NCI-H1105 treated with DMSO at 0.1 percent for 48 hours (cell line): ENCODE results near the gene PCSK5.
"Not testable (repeated sequence)": the region's sequence is repeated elsewhere in the genome, so short reads cannot be mapped to it uniquely, and the experiment has no call there.

ENCODE experiments used
- DNase-seq: peaks from one replicate; lab custom pipeline; 2025; lab: John Stamatoyannopoulos, UW

PCSK5 gene

DNA sequence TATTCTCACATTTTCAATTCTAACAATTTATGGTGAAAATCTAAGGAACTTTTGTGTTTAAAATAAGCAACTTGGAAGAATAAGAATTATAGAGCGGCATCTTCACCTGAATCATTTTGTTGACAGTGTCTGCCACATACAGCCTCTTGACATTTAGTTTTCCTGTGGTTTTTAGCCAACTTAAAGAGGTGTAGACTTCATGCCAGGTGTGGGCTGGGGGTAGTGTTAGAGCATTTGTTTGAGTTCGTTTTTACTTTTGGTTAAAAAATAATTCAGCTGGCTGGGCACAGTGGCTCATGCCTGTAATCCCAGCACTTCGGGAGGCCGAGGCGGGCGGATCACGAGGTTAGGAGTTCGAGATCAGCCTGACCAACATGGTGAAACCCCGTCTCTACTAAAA is 72.8 kb downstream of the PCSK5 start:
- DNase-seq: not testable (repeated sequence)

DNA sequence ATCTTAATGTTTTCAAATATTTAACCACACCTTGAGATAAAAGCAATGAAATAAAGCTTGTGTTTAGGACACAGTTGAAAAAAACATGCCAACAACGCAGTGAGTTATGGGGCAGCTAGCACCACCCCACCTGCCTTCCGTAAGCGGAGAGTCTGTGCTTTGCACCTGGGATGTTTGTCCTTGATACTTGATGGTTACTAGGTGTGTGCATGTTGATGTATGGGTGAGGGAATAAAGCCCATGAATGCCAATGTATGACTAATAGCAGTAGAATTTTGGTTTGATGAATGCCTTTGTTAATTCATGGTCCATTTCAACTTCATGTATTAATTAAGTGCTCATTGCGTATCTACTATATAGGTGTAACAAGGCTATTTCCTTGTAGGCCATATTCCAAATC is 74.0 kb downstream of the PCSK5 start:
- DNase-seq: no peak

DNA sequence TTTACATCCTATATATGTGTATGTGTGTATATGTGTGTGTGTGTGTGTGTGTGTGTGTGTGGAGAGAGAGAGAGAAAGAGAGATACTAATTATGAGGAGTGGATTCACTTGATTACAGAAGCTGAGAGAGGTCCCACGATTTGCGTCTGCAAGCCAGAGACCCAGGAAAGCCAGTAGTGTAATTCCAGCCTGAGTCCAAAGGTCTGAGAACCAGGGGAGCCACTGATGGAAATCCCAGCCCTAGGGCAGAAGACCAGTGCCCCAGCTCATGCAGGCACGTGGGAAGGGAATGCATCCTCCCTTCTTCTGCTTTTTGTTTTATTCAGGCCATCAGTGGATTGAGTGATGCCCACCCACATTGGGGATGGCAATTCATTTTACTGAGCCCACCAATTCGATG is 74.8 kb downstream of the PCSK5 start:
- DNase-seq: no peak

- DNase-seq: no peak
Observed at GRCh38 chr9:75967556-75967955, 77.1 kb downstream of the PCSK5 start.

DNA sequence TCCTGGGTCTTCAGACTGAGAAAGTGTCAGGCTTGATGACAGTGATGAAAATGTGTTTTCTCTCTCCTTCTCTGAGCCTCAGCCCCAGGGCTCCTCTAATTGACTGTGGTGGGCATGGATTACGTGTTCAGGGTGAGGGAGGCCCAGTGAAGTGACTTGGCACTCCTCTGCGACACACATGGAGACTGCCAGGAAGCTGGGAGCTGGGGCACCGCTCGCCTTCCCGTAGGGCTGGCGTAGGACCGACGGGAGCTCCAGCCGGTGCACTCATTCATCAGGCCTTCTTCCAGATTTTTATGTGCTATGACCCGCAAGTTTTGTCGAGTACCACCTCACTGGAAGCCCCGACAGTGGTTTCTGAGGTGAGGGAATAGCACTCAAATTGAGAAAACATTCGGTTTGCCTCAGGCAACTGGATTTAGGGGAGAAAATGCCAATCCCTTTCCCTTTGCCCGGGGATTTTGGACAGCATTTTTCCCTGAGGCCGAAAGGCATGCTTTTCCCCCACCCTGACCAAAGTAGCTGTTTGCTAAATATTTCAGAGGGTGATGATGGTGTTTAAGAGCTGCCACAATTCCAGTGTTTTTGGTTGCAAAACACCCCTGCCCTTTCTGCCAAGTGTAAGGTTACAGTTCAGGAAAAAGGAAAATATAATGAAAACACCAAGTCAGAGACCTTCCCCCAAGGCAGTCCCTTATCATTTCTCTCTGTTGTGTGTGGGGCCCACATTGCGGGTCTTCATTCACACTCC is 83.7 kb downstream of the PCSK5 start:
- DNase-seq: no peak

DNA sequence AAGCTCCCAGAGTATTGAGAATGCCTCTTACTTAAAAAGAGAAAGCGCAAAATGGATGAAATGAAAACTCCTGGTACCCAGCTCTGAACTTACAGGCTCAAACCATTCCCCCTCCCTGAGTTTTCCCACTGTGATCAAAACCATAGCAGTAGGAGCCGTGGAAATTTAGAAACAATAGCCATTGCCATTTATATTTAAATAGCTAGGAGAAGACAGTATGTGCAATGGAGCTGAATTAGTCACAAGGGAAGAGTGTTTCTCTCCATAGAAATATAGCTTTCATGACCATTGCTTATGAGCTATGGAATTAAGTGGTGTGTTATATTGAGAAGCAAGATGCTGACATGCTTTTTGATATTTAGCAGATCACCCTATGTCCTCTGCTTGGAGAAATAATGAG is 84.6 kb downstream of the PCSK5 start:
- DNase-seq: no peak

DNA sequence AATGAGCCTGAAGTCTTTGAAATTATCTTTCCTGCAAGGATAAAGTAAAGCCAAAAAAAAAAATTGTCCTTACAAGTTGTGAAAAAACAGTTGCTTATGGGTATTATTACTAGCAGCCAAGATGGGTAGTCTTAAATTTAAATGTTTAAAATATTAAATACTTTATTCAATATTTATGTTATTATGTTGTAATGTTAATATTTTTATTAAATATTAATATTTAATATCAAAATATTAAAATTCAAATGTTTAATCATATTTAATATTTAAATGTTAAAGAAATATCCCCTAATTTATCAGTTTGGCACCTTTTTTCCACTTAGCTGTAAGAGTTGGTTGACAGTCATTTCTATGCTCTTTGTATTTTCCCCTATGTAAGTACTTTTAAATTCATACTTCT is 86.1 kb downstream of the PCSK5 start:
- DNase-seq: no peak

- peak; percentile 12 for DNase-seq
Observed at GRCh38 chr9:75979362-75979761, 88.9 kb downstream of the PCSK5 start.

- no peak for DNase-seq
Observed at GRCh38 chr9:75983319-75984045, 93.0 kb downstream of the PCSK5 start.

- no peak for DNase-seq
Observed at GRCh38 chr9:75985515-75985914, 95.0 kb downstream of the PCSK5 start.

DNA sequence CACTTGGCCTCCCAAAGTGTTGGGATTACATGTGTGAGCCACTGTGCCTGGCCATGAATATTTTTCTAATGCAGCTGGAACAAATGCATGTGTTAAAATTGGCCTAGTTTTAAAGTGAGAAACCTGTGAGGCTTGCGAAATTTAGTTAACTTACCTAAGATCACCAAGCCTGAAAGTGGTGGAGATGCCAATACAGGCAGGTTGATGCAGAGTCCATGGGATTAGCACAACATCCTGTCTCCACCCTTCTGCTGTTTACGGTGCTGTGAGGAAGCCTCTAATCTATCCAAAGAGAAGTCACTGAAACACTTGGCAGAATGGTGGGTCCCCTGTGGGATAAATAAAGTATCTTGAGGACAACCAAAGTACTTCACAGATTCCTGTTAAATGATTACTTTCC is 98.2 kb downstream of the PCSK5 start:
- DNase-seq: no peak

DNA sequence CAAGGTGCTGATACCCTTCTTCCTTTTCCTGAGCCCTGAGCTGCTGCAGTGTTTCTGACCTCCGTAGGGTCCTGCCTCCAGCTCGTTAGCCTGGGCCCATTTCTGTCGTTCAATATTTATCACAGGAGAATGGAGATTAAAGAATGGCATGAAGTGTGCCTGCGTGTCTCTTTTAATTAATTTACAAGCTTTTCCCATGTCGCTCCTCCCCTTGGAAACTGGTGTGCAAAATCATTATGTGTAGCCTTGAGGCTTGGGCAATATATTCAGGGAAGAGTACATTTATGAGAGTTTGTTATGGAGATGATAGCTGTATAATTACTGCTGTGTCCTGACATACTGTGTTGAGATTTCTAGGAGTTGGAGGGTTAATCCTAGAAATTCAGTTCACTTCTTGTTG is 99.7 kb downstream of the PCSK5 start:
- DNase-seq: no peak

- no peak for DNase-seq
Observed at GRCh38 chr9:75990576-75991304, 100.3 kb downstream of the PCSK5 start.

GRCh38 chr9:75992482-75993206 is 102.2 kb downstream of the PCSK5 start:
- no peak for DNase-seq

DNA sequence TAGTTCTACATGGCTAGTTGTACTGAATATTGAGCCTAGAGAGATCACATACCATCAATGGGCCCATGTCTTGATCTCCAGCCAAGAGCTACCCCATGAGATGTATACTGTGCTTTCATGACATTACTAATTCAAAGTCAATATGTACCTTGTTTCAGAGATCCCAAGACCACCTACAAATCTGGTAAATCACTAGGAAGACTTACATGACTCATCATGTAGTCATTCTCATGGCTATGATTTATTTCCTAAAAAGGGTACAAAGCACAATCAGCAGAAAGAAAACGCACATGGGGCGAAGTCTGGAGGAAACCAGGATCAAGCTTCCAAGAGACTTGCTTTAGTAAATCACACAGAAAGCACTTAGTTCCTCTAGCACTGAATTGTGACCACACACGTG is 103.0 kb downstream of the PCSK5 start:
- no peak for DNase-seq

DNA sequence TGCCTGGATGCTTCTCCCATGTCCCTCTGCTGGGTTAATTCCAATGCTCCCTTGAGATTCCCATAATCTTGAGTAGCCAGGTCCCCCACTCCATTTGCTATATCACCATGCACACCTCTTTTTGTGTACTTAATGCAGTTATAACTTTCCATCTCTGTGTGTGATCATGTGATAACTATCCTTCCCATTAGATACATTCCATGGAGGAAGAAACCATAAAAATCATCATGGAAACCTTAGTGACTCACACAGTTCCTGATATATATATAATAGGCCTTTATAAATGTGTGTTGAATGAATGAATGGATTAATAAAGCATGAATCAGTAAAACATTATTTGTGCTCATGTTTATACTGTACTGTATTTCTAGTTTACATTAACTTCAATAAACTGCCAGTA is 104.6 kb downstream of the PCSK5 start:
- no peak for DNase-seq

- DNase-seq: no peak
Observed at GRCh38 chr9:75996726-75997125, 106.3 kb downstream of the PCSK5 start.

- DNase-seq: no peak
Observed at GRCh38 chr9:75997206-75997605, 106.7 kb downstream of the PCSK5 start.

DNA sequence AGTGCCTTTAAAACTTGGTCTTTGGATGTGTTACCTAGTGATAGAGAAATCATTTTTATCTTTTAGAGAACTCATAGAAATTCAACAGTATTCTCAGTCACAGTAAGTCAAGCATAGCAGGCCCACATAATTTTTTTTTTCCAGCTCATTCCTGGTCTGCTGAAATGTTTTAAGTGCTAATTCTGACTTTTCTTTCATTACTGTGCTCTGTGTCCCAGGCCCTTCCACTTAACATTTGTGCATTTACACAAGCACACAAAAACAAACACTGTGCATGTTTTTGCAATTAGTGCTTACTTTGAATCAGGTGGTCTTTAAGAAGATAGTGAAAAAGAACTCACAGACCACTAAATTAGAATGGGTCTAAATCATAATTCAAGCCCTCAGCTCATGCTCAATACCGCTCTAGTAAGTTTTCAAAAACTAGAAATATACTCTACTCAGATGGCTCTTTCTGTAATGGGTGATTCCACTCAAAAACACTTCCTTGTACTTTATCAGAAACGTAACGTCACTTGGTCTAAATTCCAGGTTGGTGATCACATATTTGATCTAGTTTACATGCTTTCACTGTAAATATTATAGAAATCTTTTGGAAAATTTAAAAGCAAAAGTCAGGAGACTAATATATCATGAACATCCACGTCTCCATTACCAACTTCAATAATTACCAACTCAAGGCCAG is 107.8 kb downstream of the PCSK5 start:
- no peak for DNase-seq

- no peak for DNase-seq
Observed at GRCh38 chr9:76001459-76001858, 111.0 kb downstream of the PCSK5 start.

DNA sequence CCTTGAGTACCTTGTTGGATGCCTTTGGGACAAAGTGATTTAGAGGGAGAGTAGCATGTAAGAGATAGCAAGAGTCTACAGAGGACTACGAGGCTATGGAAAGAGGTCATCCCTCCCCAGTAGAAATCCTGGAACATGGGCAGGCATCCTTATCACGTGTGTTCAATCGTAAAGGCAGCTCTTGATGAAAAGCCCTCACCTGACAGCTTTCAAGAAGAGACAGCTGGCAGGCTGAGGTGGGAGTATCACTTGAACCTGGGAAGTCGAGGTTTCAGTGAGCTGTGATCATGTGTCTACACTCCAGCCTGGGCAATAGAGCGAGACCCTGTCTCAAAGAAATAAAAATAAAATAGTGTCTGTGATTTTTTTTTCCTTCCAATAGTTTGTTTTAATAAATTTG is 112.6 kb downstream of the PCSK5 start:
- no peak for DNase-seq

GRCh38 chr9:76004526-76004925 is 114.1 kb downstream of the PCSK5 start:
- no peak for DNase-seq
